Non-pigmented ciliary epithelial cell (primary cell): ENCODE data around the gene NUP62.
"Not testable (repeated sequence)": the region's sequence is repeated elsewhere in the genome, so short reads cannot be mapped to it uniquely, and the experiment has no call there.

Experiments used
- DNase-seq: peaks from one replicate; pipeline ENCODE4 v3.0.0-alpha.2; 2010; ENCODE audit warnings: low read depth

NUP62 gene

GRCh38 chr19:49951806-49952478 is 22.6 kb upstream of the NUP62 start:
- DNase-seq = no peak

DNA sequence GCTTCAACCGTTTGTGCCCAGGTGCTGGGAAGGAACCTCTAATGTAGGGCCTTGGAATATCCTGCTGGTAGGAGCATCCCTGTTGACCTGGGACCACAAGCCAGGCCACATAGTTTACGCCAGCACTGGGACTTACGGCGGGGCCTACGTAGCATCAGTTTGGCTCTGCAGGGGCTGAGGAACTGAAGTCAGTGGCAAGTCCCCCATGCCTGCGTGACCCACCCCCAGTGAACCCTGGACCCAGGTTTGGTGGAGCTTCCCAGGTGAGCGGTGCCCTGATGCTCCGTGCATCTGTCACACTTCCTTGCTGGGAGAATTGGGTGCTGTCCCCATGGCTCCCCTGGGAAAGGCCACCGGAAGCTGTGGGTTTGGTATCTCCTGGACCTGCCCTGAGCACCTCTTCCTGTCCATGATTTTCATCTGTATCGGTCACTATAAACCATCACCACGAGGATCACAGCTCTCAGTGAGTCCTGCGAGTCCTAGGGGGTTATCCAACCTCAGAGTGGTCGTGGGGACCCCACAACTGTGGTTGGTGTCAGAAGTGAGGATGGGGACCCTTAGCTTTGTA is 21.7 kb upstream of the NUP62 start:
- DNase-seq = no peak

GRCh38 chr19:49950590-49950948 is 21.3 kb upstream of the NUP62 start:
- no peak for DNase-seq

GRCh38 chr19:49949742-49950589 is 20.7 kb upstream of the NUP62 start:
- no peak for DNase-seq

DNA sequence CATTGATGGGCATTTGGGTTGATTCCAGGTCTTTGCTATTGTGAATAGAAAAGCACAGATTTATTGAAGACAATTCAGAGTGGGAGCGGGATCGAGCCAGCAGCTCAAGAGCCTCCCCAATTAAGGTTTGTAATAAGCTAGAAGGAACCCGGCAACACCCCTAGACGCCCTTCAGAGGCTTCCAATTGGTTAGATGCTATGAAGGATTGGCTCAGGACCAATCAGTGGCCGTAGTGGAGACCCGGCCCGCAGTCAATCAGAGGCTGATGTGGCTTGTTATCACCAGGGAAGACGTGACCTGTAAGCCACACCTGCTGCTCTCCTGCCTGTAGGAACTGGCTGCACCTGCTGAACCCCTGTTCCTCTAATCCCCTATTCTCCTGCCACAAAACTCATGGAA is 17.1 kb upstream of the NUP62 start:
- no peak for DNase-seq

DNA sequence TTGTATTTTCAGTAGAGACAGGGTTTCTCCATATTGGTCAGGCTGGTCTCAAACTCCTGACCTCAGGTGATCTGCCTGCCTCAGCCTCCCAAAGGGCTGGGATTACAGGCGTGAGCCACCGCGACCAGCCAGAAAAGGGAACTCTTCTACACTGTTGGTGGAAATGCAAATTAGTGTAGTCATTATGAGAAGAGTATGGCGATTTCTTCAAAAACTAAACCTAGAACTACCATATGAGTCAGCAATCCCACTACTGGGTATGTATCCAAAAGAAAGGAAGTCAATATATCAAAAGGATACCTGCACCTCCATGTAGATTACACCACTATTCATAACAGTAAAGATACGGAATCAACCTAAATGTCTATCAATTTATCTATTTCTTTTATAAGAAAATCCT is 15.3 kb upstream of the NUP62 start:
- not testable (repeated sequence) for DNase-seq

GRCh38 chr19:49940482-49940791 is 11.1 kb upstream of the NUP62 start:
- no peak for DNase-seq

DNA sequence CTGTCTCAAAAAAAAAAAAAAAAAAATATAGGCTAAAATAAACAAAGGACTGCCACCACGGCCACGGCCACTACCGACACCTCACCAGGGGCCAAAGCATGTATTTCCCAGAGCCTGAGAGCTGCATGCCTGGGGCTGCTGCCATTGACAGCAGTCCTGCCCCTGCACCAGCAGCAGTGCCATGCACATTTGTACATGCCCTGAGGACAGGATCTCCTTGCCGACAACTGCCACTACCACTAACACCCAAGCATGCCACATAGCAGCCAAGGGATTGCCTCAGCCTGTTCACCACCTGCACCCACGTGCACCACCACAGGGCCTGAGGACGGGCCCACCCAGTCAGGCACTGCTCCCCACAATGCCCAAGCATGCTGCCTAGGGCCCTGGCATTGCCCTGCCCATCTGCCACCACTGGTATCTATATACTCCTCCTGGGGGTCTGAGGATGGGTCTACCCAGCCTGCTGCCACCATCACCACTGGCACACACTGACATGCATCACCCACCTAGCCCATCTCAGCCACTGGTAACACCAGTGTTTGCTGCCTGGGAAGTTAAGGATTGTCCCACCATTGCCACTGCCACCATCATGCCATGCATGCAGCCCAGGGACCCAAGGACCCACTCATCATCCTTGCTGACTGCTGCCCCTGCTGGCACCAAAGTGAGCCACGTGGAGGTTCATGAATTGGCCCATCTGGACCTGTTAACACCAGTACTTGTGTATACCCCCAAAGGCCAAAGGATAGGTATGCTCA is 10.6 kb upstream of the NUP62 start:
- no peak for DNase-seq

- no peak for DNase-seq
These were observed 9.4 kb upstream of the NUP62 start for GRCh38 chr19:49938662-49939061.

GRCh38 chr19:49937750-49938381 is 8.6 kb upstream of the NUP62 start:
- DNase-seq = no peak

- no peak for DNase-seq
These were observed 7.2 kb upstream of the NUP62 start for GRCh38 chr19:49936549-49936948.

- DNase-seq = no peak
These were observed 4.3 kb upstream of the NUP62 start for GRCh38 chr19:49933643-49934042.

- DNase-seq = no peak
These were observed 3.4 kb upstream of the NUP62 start for GRCh38 chr19:49932731-49933131.

GRCh38 chr19:49932041-49932451 is 2.7 kb upstream of the NUP62 start:
- no peak for DNase-seq

DNA sequence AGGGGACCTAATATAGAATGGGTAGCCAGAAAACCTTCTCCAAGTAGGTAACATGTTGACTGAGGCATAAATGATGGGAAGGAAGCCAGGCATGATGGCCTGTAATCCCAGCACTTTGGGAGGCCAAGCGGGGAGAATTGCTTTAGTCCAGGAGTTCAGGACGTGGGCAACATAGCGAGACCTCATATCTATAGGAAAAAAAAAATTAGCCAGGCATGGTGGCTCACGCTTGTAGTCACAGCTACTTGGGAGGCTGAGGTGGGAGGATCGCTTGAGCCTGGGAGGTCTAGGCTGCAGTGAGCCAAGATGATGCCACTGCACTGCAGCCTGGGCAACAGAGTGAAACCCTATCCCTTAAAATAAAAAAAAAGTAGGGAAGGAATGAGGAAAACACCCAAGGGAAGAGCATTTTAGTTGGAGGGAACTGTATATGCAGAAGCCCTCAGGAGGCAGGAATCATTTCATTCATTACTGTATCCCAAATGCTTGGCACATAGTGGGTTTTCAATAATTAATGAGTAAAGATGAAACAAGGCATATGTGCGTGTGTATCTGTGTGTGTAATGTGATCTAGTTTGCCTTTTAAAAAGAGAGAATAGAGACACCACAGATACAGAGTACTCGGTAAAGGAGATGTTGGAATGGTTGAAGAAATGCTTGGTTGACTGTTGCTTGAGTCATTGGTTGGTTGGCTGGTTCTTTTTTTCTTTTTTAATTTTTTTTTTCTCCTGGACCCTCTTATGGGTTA is 2.2 kb upstream of the NUP62 start:
- no peak for DNase-seq

GRCh38 chr19:49930483-49931011 is 1.2 kb upstream of the NUP62 start:
- DNase-seq = no peak

GRCh38 chr19:49929611-49930482 is 543 bp upstream of the NUP62 start:
- DNase-seq = peak; percentile 94

DNA sequence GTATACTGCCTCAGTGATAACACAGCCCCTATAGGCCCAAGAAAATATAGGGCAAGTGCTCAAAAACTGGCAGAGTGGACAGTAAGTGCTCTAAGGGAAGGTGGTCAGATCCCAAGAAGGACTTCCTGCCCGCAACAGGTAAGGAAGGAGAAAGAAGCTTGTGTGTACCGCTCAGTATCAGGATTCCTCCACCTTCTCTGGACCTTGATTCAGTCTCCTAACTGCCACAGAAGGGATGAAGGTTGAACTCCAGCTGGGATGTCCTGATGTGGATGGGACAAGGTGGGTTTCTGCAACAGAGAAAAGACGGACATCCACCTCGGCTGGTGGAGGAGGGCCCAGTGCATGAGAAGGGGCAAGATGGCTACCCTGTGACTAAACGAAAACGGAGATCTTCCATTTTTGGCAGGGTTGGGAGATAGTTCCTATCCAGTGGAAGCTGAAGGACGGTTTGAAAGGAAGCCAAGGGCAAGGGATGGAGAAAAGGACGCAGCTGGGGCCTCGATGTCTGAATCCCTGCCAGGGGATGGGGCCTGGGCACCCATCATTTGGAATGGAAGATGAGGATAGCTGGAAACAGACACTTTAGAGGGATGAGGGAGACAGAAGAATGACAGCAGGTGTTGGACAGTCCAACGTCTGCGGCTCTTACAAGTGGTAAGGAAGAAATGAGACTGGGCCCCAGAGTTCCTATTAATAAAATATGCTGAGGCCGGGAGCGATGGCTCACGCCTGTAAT is 1.6 kb downstream of the NUP62 start:
- DNase-seq = no peak

GRCh38 chr19:49926515-49926914 is 2.8 kb downstream of the NUP62 start:
- DNase-seq = no peak

GRCh38 chr19:49925486-49925885 is 3.8 kb downstream of the NUP62 start:
- no peak for DNase-seq
